AG04449 (cell line): Measurements from ENCODE around the gene SLC6A11.

Source experiments
- CTCF ChIA-PET: fragments of 350-600 bp; formaldehyde crosslinking; extraction: SDS; loops from one replicate; lab custom pipeline; 2021; ENCODE audit warnings: antibody characterized with exemption; lab: Yijun Ruan, JAX
- POLR2A ChIA-PET: fragments of 400-600, 350-600 bp; formaldehyde crosslinking; extraction: SDS; loops from one replicate; lab custom pipeline; 2020; ENCODE audit warnings: antibody characterized with exemption, inconsistent platforms; lab: Yijun Ruan, JAX
- DNase-seq: peaks from one replicate; pipeline ENCODE4 v3.0.0-alpha.2; 2010; ENCODE audit warnings: low read depth, low spot score
- H3K4me3 ChIP-seq: 2 replicates; pipeline ENCODE4 v1.5.1; 2011; ENCODE audit warnings: low read depth, mild to moderate bottlenecking, control low read depth, low read length
- TF ChIP-seq, protein P1 (sequence below): IDR thresholded peaks from one replicate; pipeline ENCODE4 v1.5.1; 2011; ENCODE audit warnings: mild to moderate bottlenecking, moderate library complexity, low read length, control low read depth, inconsistent platforms; ENCODE audit not compliant: insufficient read depth; ENCODE audit errors: missing control alignments

SLC6A11 gene

DNA sequence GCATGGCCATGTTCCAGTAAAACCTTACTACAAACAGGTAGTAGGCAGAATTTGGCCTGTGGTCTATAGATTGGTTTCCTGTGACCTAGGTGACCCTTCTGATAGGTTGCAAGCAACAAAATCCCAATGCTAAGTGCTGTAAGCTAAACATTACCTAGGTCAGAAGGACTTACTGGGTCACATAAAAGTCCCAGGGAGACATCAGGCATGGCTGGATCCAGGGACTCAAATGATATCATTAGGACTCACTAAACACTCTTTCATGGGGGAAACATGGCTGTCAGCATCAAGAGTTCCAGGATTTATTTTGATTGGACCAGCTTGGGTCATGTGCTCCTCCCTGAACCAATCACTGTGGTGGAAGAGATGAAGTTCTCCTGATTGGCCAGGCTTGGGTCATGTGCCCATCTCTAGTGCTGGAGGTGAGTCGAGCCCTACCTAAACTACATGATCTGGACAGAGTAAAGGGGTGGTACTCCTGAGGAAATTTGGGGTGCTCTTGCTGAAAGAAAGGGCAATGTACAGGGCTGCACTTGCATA, 159.7 kb downstream of the SLC6A11 start:
- CTCF ChIA-PET, result interaction anchor here (1.5 kb wide), 1 partner anchor 84 kb away, joined by 4 read pairs; no protein-coding TSS in a partner anchor
- POLR2A ChIA-PET, result no interaction called here
- no peak for DNase-seq
- H3K4me3 ChIP-seq, result no peak overlapping the region
- TF ChIP-seq, protein P1, sequence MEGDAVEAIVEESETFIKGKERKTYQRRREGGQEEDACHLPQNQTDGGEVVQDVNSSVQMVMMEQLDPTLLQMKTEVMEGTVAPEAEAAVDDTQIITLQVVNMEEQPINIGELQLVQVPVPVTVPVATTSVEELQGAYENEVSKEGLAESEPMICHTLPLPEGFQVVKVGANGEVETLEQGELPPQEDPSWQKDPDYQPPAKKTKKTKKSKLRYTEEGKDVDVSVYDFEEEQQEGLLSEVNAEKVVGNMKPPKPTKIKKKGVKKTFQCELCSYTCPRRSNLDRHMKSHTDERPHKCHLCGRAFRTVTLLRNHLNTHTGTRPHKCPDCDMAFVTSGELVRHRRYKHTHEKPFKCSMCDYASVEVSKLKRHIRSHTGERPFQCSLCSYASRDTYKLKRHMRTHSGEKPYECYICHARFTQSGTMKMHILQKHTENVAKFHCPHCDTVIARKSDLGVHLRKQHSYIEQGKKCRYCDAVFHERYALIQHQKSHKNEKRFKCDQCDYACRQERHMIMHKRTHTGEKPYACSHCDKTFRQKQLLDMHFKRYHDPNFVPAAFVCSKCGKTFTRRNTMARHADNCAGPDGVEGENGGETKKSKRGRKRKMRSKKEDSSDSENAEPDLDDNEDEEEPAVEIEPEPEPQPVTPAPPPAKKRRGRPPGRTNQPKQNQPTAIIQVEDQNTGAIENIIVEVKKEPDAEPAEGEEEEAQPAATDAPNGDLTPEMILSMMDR, result no peak

DNA sequence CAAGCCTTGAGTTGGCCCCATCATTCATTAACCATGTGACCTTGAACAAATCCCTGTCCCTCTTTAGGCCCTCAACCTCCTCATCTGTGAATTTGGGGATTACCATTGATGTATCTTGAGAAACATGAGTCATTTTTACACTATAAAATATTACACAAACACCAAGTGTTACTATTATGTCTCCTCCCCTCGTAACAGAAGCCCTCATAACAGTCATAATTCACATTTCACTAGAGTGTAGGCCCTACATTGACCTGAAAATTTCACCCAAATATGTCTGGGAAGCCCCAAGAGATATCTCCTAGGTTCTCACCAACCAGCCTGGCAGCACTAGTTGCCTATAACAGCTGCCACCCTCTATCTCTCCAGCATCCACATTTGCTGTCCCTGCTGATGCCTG, 160.7 kb downstream of the SLC6A11 start:
- TF ChIP-seq, protein P1, result no peak
- ChIA-PET CTCF (interaction anchor here (1.3 kb wide), 1 partner anchor 33 kb away, joined by 3 read pairs; no protein-coding TSS in a partner anchor), POLR2A (no interaction called here)
- DNase-seq, result no peak
- no peak overlapping the region for H3K4me3 ChIP-seq

DNA sequence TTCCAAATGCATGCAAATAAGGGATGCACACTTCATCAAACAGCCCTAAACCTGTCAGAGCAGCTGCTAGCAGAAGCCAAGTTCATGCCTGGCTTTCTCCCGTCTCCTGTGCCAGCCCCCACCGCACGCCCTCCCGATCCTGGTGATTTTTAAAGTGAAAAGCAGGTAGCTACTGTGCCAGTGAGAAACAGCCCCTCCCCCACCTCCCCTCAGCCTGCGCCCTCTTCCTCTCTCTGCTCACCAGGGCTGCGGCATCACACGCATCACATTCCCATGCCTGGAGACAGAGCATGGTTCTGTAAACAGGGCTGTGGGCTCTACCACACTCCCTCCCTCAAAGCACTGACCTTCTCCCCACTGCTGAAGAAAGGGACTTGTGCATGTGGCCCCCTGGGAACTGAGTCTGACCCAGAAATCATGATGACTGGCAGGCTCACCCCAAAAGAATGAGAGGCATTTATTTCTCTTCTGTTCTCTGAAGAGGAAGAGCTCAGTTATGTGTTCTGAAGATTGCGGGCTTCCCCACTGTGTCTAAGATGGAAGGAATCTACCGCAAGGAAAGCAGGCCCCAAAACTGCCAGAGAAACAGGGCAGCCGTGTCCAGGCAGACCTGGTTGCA, 162.0 kb downstream of the SLC6A11 start:
- POLR2A ChIA-PET, result no interaction called here
- CTCF ChIA-PET, result interaction anchor here (1.0 to 1.3 kb wide), 3 partner anchors 10 to 35 kb away, joined by 3 to 4 read pairs (median 3); no protein-coding TSS in a partner anchor
- peak; percentile 31 for DNase-seq
- no peak overlapping the region for H3K4me3 ChIP-seq
- TF ChIP-seq, protein P1, result no peak

DNA sequence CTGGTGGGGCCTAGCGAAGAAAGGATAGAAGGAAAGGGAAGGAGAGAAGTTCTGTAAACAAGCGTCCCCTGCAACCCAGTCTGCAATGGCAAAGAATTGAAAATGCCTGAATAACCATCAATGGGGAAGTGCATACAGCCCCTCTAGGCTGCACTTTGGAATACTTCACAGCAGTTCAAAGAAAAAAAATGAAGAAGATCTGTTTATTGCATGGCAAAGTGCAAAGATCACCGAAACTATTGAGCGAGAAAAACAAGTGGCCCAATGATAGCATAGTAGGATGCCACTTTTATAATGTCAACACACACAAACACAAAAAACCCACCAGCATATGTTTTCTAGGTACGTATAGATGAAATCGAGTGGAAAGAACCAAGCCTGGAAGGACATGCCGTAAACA, 162.9 kb downstream of the SLC6A11 start:
- TF ChIP-seq, protein P1, result no peak
- CTCF ChIA-PET, result interaction anchor here (1.3 kb wide), 1 partner anchor 11 kb away, joined by 4 read pairs; no protein-coding TSS in a partner anchor
- no peak for DNase-seq
- no peak overlapping the region for H3K4me3 ChIP-seq
- POLR2A ChIA-PET, result no interaction called here

DNA sequence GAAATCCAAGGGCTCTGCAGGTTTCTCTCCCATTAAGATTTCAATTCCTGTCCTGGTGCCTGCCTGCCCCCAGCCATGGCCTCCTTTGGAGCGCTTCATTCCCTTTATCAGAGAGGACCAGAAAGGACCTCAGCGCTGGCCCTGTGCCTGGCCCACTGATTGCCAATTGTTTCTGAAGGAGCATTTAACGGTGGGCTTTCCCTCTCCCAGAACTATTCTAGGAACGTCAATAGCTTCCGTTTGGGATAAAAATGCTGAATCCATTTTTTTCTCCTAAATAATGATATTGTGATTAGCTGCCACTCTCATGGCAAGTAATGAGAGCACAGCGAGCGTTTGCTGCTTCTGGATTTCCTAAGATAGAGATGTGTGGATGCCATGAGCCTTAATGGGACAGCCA, 164.3 kb downstream of the SLC6A11 start:
- H3K4me3 ChIP-seq, result no peak overlapping the region
- DNase-seq, result no peak
- CTCF ChIA-PET, result interaction anchor here (1.1 to 3.3 kb wide), 2 partner anchors 26 to 35 kb away, joined by 4 to 17 read pairs; no protein-coding TSS in a partner anchor
- TF ChIP-seq, protein P1, result no peak
- POLR2A ChIA-PET, result no interaction called here

DNA sequence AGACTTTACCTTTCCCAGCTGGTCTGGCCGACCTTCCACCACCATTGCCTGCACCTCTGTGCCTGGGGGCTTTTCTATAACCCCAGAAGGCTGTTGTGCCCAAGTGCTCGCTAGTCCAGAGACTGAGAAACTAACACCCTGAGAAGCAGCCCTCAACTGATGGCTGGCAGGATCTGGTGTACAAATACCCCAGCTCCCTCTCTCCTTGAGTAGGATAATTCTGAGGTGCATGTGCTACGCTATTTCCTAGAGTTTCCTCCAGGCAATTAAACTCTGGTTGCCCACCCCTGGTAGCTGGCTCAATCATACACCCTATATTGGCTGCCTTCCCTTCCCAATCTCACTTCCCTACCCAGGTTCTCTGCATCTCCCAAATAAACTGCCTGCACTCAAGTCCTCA, 165.0 kb downstream of the SLC6A11 start:
- H3K4me3 ChIP-seq, result no peak overlapping the region
- ChIA-PET POLR2A (no interaction called here), CTCF (interaction anchor here (0.6 to 3.3 kb wide), 5 partner anchors 10 to 243 kb away, joined by 3 to 17 read pairs (median 4); no protein-coding TSS in a partner anchor)
- TF ChIP-seq, protein P1, result no peak
- no peak for DNase-seq
